OCI-M2 (cell line): ENCODE data around the gene TGDS.
"Not testable (repeated sequence)": the region's sequence is repeated elsewhere in the genome, so short reads cannot be mapped to it uniquely, and the experiment has no call there.

Source experiments
- DNase-seq: peaks from one replicate; lab custom pipeline; 2025; ENCODE audit not compliant: unreplicated experiment; lab: John Stamatoyannopoulos, UW

The TGDS gene, protein sequence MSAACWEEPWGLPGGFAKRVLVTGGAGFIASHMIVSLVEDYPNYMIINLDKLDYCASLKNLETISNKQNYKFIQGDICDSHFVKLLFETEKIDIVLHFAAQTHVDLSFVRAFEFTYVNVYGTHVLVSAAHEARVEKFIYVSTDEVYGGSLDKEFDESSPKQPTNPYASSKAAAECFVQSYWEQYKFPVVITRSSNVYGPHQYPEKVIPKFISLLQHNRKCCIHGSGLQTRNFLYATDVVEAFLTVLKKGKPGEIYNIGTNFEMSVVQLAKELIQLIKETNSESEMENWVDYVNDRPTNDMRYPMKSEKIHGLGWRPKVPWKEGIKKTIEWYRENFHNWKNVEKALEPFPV

DNA sequence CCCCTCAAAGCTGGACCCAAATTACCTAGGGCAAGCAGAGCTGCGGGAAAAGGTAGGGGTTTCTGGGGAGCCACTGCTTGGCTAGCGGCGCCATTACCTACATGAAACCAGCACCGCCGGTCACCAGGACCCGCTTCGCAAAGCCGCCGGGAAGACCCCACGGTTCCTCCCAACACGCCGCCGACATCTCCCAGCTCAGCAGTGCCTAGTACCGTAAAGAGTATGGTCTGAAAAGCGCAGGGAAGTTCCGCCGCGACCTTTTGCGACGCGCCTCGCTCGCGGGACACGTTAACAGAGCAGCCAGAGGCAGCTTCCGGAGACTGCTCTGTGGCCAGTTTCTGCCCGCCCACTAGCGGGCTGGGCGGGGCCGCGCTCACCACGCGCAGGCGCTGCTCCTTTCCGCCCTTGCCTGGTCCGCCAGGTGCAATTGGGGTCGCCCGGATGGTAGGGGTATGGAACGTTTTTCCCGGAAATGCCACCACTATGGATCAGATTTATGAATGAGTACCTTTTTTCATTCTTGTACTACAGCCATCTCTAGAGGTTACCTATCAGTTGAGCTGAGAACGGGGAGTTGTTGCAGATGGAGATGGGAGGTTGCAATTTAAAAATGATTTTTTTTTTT, at the start of gene TGDS:
Gene TGDS (minus strand): TSS at position 203 of the 625 bp plus-strand sequence. CDS start 16 bp downstream, at position 187.
- DNase-seq = peak; percentile 41

DNA sequence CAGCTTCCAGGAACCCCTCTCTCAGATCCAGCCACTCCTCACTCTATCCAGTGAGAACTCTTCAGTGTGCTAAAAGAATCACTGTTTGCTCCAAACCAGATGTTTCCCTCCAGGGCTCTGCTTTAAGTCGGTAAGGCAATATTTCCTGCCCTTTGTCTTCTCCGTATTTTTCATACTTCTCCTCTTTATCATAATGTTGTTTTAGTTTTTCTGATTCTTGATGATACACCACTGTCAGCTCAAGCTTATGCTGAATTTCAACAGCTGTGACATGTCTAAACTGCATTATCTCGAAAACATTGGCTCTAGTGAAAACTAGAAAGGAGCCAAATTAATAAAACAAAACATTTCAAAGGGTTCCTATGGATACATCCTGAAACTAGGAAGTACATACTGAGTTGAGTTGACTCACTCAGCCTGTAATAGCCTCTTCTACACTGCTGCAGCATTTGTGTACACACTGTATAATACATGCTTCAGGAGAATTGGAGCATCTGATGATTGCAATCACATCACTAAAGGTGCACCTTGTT, 45.5 kb upstream of the TGDS start:
- no peak for DNase-seq

DNA sequence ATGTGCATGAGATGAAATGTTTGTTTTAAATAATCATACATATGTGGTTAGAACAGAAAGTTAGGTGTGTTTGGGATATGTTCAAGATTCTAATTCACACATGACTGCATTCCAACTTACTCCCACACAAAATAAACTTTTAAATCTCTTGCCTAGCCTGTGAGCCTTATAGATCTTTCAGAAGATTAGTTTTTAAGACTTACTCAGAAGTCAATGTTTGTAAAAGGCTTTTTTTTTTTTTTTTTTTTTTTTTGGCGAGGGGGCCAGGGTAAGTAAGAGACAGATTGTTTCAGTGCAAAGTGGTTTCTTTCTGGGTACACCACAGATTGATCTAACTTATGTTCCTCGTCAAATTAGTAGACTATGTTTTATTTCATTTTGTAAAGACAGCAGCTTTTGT, 44.8 kb upstream of the TGDS start:
- DNase-seq = no peak

DNA sequence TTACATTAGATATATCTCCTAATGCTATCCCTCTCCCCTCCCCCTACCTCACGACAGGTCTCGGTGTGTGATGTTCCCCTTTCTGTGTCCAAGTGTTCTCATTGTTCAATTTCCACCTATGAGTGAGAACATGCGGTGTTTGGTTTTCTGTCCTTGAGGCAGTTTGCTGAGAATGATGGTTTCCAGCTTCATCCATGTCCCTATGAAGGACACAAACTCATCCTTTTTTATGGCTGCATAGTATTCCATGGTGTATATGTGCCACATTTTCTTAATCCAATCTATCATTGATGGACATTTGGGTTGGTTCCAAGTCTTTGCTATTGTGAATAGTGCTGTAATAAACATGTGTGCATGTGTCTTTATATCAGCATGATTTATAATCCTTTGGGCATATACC, 41.7 kb upstream of the TGDS start:
- DNase-seq = not testable (repeated sequence)

DNA sequence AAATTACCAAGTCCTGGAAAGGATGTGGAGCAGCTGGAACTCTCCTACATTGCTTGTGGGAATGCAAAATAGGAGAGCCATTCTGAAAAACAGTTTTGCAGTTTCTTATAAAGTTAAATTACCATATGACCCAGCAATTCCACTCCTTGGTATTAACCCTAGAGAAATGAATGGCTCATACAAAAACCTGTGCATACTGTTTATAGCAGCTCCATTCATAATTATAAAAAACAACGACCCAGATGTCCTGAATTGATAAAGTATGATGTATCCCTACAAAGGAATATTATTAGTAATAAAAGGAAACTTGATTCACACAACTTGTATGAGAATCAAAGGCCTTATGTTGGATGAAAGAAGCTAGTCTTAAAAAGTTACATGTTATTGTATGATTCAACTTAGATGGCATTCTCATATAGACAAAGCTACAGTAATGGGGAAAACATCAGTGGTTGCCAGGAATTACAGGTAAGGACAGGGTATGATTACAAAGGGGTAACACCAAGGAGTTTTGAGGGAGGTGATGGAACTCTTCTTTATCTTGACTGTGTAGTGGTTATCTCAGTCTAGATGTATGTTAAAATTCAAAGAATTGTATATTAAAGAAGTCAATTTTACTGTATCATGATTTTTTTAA, 41.1 kb upstream of the TGDS start:
- DNase-seq = no peak

DNA sequence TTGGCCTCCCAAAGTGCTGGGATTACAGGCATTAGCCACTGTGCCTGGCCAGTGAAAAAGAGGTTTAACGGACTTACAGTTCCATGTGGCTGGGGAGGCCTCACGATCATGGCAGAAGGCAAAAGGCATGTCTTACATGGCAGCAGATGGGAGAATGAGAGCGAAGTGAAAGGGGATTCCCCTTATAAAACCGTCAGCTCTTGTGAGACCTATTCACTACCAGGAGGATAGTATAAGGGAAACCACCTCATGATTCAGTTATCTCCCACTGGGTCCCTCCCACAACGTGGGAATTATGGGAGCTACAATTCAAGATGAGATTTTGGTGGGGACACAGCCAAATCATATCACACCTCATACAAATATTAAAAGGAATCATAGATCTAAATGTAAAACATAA, 40.1 kb upstream of the TGDS start:
- not testable (repeated sequence) for DNase-seq

DNA sequence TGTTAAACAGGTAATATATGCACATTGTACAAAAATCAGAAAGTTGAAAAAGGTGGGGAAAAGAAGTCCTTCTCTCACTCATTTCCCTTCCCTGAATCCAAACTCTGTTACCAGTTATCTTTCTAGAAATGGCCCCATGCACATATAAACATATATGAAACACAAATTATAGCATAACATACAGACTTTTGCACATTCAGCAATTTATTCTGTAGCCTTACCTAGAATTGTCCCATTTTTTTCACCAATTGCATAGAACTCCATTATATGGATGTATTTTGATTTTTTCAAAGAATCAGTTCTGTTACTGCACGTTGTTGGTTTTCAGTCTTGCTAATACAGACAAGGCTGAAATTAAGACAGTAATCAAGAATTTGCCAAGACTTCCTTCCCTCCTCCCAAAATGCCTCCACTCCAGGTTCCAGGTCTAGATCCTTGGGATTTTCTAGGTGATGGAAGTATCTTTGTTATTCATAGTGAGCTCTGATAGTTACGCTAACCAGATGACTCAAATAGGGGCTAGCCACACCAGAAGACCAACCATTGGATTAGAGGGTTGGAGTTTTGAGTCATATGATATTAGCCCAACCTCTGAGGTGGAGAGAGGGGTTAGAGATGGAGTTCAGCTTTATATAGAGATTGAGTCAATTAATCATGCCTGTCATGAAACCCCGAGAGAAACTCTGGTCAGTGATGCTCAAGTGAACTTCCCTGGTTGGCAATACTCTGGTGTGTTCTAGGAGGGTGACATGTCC, 36.5 kb upstream of the TGDS start:
- DNase-seq = no peak

DNA sequence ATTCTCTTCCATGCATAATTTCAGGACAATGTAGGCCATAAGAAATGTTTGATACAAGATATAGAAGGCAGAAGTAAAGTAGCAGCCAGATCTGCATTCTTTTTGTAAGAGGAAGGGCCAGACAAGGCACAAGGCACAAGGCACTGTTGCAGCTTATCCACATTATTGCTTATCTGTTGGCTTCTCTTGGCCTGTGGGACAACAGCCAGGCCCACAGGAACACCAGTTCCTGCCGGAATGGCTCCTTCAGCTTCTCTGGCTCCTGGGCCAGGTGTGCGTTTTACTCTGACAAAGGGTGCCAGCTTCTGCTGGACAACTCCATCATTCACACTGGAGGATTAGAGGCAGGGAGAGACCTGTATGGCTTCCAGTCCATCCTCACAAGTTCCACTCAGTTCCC, 34.9 kb upstream of the TGDS start:
- no peak for DNase-seq

DNA sequence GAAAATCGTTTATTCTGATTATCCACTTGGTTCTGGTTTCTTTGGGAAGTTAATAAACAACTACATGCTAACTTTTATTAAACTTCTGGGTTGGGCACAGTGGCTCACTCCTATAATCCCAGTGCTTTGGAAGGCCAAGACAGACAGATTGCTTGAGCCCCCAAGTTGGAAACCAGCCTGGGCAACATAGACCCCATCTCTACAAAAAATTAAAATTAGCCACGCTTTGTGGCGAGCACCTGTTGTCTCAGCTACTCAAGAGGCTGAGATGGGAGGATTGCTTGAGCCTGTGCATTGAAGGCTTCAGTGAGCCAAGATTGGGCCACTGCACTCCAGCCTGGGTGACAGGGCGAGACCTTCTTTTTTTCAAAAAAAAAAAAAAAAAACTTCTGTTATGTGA, 27.4 kb upstream of the TGDS start:
- no peak for DNase-seq

DNA sequence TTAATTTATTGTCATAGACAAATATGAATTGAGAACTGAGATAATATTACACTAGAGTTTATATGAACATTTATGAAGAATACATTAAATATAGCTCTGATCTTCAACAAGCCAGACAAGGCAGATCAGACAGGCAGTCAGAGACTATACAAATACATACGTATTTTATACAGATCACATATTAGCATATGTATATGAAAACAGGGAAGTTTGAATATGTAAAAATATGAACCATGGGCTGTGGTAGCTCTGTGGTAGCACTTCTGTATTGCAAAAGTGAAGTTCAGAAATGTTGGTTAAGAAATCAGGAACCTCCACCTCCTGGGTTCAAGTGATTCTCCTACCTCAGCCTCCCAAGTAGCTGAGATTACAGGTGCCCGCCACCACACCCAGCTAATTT, 26.4 kb upstream of the TGDS start:
- no peak for DNase-seq

DNA sequence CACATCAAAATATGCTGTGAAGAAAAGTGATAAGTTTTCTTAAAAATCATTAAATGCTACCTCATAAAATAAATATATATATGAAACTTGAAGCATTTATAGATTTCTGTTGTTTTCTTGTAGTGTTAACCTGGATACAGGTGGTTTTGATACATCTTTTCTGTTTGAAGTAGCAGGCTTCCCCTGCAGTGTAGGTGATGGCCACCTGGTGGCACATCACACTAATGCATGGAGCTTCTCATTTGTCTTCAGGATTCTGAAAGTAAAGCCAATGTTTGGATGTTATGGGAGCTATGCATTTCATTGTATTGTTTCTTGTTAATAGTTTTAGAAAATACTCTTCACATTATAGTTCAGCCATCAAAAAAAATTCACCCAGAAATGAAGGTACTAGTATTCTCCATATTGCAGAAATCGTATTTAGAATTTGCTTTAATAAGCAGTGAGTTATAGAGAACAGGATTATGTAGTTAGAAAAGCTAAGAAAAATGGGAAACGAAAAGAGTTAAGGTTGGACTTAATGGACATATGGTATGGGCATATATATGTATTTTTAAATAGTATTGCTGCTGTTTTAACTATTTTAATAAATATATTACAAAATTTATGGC, 24.4 kb upstream of the TGDS start:
- DNase-seq = no peak

DNA sequence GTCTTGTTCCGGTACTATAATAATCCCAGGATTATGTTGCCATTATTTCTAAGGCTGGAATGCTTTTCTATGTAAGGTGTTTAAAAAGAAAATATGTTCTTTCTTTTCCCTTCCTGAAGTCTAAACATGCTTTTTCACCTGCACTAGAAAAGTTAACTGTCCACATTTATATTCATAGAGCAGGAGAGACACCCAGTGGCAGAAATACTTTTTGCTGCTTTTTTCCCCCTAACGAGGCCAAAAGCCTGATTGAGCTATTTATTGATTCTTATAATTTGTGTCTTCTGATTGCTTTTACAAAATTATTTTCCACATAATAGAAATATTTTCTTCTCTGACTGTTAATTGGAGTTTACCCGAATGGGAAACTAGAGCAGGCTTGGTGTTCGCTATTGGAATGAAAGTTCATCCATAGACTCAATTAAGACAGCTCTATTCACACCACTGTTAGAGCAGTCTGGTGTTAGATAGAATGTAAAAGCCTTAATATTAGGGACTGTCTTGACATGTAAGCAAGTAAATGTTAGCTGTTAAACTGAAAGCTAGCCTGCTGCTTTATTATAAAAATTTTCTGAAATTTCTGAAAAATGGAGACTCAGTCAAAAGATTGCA, 21.5 kb upstream of the TGDS start:
- no peak for DNase-seq

DNA sequence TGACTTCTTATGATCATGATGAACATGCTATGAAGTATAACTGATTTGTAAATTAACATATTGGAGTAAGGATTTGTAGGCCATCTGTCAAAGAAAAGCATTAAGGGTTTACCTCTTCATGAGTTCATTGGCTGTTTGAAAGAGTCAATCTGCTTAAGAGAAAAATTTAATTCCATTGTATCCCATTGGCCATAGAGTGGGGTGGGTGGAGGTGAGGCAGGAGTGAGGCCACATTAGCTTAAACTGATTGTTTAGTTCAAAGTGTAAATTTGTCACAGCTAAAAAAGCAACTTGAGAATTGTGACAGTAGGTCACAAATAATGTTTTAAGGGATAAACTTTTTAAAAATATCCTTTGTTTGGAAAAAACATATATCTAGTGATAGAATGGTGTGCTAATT, 17.1 kb upstream of the TGDS start:
- DNase-seq = no peak

DNA sequence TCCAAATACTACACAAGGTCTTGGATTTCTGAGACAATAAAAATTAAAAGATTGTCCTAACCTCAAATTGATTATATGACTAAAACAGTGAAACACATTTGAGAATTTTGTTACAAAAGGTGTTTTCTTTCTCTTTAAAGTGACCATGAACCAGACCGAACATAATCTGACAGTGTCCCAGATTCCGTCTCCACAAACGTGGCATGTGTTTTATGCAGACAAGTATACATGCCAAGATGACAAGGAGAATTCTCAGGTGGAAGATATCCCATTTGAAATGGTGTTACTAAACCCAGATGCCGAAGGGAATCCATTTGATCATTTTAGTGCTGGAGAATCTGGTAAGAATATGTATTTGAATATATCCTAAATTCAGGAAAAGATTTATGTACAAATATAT, 16.1 kb upstream of the TGDS start:
- DNase-seq = no peak

DNA sequence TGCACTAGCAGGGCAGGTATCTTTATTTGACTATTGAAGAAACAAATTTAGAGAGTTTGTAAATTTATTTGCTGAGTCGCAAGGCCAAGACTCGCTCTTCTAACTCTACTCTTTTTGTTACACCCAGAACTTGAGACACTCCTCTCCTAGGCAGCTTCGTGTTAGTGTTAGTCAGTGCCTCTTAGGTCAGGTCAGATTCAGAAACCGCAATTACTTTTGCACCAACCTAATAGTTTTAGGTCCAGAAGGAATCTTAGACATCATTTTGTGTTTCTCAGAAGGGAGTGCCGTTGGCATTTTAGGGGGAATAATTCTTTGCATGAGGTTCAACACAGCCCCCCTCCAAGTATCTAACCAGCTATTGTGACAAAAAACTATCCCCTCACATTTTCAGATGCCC, 14.5 kb upstream of the TGDS start:
- no peak for DNase-seq

DNA sequence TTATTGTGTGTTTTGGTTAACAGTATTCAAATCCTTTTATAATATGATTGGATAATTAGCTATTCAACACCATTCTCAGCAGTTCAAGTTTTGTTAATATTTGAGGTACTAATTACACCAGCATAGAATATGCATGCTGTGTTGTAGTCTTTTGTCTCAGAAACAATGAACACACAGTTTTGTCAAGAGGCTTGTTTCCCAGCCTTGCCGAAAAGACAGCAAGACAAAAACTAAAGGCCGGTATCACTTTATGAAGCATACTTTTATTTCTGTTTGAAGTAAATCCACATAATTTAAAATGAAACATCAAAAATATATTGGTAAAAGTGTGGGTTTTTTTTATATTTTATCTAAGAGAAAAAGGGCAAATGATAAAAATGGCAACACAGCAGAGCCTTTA, 13.2 kb upstream of the TGDS start:
- no peak for DNase-seq

DNA sequence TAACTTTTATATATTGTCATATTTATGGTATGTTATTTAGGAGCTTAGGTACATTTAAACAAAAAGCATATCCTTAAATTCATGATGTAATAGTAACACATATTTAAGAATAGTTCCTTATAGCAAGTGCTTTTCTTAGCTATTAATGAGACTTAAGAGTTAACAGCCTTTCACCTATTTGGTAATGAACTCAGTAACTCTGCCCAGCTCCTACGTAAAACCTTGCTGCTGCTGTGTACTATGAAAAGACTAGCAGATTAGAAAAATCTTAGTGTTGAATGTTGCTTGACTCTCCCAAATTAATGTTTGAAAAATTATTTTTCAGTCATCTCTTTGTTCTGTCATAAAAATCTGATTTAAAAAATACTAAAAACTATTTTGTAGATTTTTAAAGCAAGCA, 12.6 kb upstream of the TGDS start:
- DNase-seq = no peak

DNA sequence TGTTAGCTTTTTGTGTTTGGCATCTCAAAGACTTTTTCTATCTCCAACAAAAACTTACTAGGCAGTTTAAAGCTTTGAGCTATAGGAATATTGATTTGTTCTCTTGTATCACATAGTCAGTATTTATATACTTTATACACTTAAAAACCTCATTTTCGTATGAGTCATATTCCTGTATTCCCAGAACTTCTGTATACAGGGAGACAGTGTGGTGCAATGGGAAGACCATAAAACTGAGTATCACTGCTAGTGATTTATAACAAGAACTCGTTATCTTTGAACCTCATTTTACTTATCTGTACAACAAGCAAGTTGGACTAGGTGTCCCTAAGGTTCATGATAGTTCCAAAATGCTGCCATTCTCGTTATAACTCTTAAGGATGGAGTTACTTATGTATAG, 12.0 kb upstream of the TGDS start:
- DNase-seq = no peak

DNA sequence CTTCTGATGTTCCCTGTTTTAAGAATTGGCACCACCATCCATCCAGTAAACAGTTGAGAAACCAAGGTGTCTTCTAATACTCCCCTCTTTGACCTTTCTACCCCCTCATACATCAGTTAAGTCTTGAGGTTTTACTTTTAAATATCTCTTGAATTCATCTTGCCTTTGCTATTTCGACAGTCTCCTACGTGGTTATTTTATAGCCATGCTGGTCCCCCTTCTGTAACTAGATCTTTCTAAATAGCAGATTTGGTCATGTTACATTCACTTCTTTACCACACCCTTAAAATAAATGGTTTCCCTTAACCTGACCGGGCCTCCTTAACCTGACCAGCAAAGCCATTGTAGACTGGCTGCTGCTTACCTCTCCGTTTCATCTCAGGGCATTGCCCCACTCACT, 11.1 kb upstream of the TGDS start:
- DNase-seq = no peak

DNA sequence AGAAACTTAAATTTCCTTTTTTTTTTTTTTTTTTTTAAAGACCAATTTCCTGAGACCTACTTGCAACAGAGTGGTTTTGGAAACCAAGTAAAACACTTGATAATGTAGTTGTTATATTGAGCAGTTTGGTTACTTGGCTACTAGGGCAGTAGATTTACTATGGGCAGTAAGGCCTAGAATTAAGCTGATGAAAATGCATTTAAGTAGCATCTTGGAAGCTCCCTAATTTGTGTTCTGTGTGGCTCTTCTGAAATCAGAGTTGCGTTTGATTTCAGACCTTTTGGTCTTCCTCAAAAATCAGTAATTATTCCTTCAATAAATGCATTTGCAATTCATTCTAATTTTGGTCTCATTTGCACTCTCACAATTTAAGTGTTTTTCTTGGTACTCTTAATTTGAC, 6.5 kb upstream of the TGDS start:
- DNase-seq = no peak
